H1 (cell line): Measurements from ENCODE around the gene P2RY11. TPM values are rescaled to one million over a fixed set of nuclear protein-coding genes. Genes with fewer than 3 reads are reported as not detected.

Experiments
- CTCF ChIA-PET: fragments of 300-600 bp; sonication (Branson Sonifier 250); formaldehyde crosslinking; loops from one replicate; lab custom pipeline; 2021; ENCODE audit not compliant: partially characterized antibody; lab: Charles Lee
- POLR2A ChIA-PET: fragments of 300-600 bp; sonication (Branson Sonifier 250); formaldehyde crosslinking; loops from one replicate; lab custom pipeline; 2021; ENCODE audit warnings: inconsistent platforms; ENCODE audit not compliant: partially characterized antibody; lab: Charles Lee
- DNase-seq, 2 experiments: peaks; one replicate each; pipeline versions ENCODE4 v3.0.0 to v3.0.0-alpha.2; 2010 to 2022; ENCODE audit warnings: low spot score in 2 of 2, low read depth in 1 of 2, mixed read lengths in 1 of 2
- FAIRE-seq: peaks from 2 replicates; lab custom pipeline; 2011; peaks lifted over from hg19 to GRCh38; lab: Jason Lieb, UNC
- H2AFZ ChIP-seq: 2 replicates; pipeline ENCODE4 v1.8.1; 2012; ENCODE audit warnings: low read length, inconsistent platforms
- H2AK5ac ChIP-seq: 2 replicates; pipeline ENCODE4 v1.6.1; 2013; ENCODE audit warnings: low read depth, low read length
- H2BK120ac ChIP-seq: replicated peaks from 2 replicates; pipeline ENCODE3; 2013; ENCODE audit warnings: low read depth, low read length, inconsistent platforms
- H2BK12ac ChIP-seq: 2 replicates; pipeline ENCODE4 v1.6.1; 2013; ENCODE audit warnings: low read depth, low read length
- H2BK15ac ChIP-seq: 2 replicates; pipeline ENCODE4 v1.6.1; 2013; ENCODE audit warnings: low read length
- H2BK20ac ChIP-seq: 2 replicates; pipeline ENCODE4 v1.6.1; 2013; ENCODE audit warnings: low read length
- H2BK5ac ChIP-seq: 2 replicates; pipeline ENCODE4 v1.6.1; 2013; ENCODE audit warnings: low read depth, low read length
- H3K14ac ChIP-seq: 2 replicates; pipeline ENCODE4 v1.6.1; 2013; ENCODE audit warnings: inconsistent platforms; ENCODE audit not compliant: insufficient read length
- H3K18ac ChIP-seq: 2 replicates; pipeline ENCODE4 v1.6.1; 2013; ENCODE audit warnings: low read length; ENCODE audit errors: extremely low read depth
- H3K23ac ChIP-seq: 2 replicates; pipeline ENCODE4 v1.6.1; 2013; ENCODE audit warnings: inconsistent platforms; ENCODE audit not compliant: insufficient read length
- H3K23me2 ChIP-seq: 2 replicates; pipeline ENCODE4 v1.6.1; 2013; ENCODE audit warnings: low read depth, low read length
- H3K27ac ChIP-seq: 2 replicates; pipeline ENCODE4 v1.6.1; 2011; ENCODE audit warnings: low read depth, low read length, inconsistent platforms
- H3K27me3 ChIP-seq, 4 experiments: replicated peaks in 1 of 4; 1 replicate in 1 of 4; 2 replicates in 3 of 4; pipeline versions ENCODE4 v1.6.1 to v1.8.1; 2011 to 2013; ENCODE audit warnings: low read length in 3 of 4, mild to moderate bottlenecking in 3 of 4, inconsistent platforms in 2 of 4, mixed read lengths in 2 of 4, moderate library complexity in 1 of 4; ENCODE audit not compliant: control insufficient read depth in 3 of 4, insufficient read depth in 3 of 4; ENCODE audit errors: extremely low read depth in 1 of 4
- H3K36me3 ChIP-seq, 4 experiments: 2 replicates each; pipeline versions ENCODE4 v1.6.1 to v1.8.1; 2011 to 2013; ENCODE audit warnings: mild to moderate bottlenecking in 4 of 4, low read length in 3 of 4, moderate library complexity in 2 of 4, control low read depth in 1 of 4, inconsistent platforms in 1 of 4; ENCODE audit not compliant: insufficient read depth in 4 of 4, control insufficient read depth in 2 of 4
- H3K4ac ChIP-seq: replicated peaks from 2 replicates; pipeline ENCODE3; 2013; ENCODE audit warnings: low read length, low read depth, mixed read lengths, inconsistent platforms; ENCODE audit not compliant: insufficient read length
- H3K4me1 ChIP-seq, 4 experiments: replicated peaks in 1 of 4; 1 replicate in 1 of 4; 2 replicates in 3 of 4; pipeline versions ENCODE4 v1.6.1 to v1.8.1; 2011 to 2013; ENCODE audit warnings: low read length in 3 of 4, inconsistent platforms in 2 of 4, mixed read lengths in 1 of 4; ENCODE audit not compliant: insufficient read depth in 4 of 4, control insufficient read depth in 3 of 4
- H3K4me2 ChIP-seq, 2 experiments: 2 replicates each; pipeline versions ENCODE4 v1.6.1 to v1.8.1; 2011 to 2013; ENCODE audit warnings: low read depth in 2 of 2, low read length in 2 of 2, control low read depth in 1 of 2, inconsistent platforms in 1 of 2, mild to moderate bottlenecking in 1 of 2; ENCODE audit not compliant: insufficient read depth in 1 of 2
- H3K4me3 ChIP-seq, 4 experiments: fragments of 200-600, 300-600 bp in 1 of 4; sonication (generic), shearing (Covaris generic), sonication (Bioruptor Twin) in 1 of 4; 2 replicates each; pipeline versions ENCODE4 v1.5.1 to v1.8.1; 2011 to 2016; ENCODE audit warnings: low read length in 4 of 4, low read depth in 3 of 4, control low read depth in 2 of 4, inconsistent platforms in 2 of 4, mild to moderate bottlenecking in 2 of 4, mixed read lengths in 1 of 4, moderate library complexity in 1 of 4; ENCODE audit not compliant: insufficient read depth in 2 of 4; ENCODE audit errors: extremely low read depth in 1 of 4
- H3K56ac ChIP-seq: replicated peaks from 2 replicates; pipeline ENCODE3; 2013; ENCODE audit warnings: low read depth, mild to moderate bottlenecking, mixed read lengths, low read length, inconsistent platforms; ENCODE audit not compliant: insufficient read length
- H3K79me1 ChIP-seq: 2 replicates; pipeline ENCODE4 v1.6.1; 2013; ENCODE audit warnings: low read depth, low read length, control low read depth
- H3K79me2 ChIP-seq, 2 experiments: 2 replicates each; pipeline versions ENCODE4 v1.6.1 to v1.8.1; 2012 to 2013; ENCODE audit warnings: low read length in 2 of 2, mild to moderate bottlenecking in 2 of 2, inconsistent platforms in 1 of 2; ENCODE audit not compliant: insufficient read depth in 2 of 2, control insufficient read depth in 1 of 2
- H3K9ac ChIP-seq, 4 experiments: replicated peaks in 1 of 4; 1 replicate in 1 of 4; 2 replicates in 3 of 4; pipeline versions ENCODE4 v1.6.1 to v1.8.1; 2011 to 2013; ENCODE audit warnings: low read depth in 3 of 4, low read length in 3 of 4, control low read depth in 2 of 4, mild to moderate bottlenecking in 2 of 4, moderate library complexity in 2 of 4, inconsistent platforms in 1 of 4; ENCODE audit errors: extremely low read depth in 1 of 4
- H3K9me3 ChIP-seq, 2 experiments: 2 replicates each; pipeline versions ENCODE4 v1.6.1 to v1.8.1; 2012 to 2013; ENCODE audit warnings: mild to moderate bottlenecking in 2 of 2, moderate library complexity in 2 of 2, control low read depth in 1 of 2, inconsistent platforms in 1 of 2, low read depth in 1 of 2, low read length in 1 of 2, mixed read lengths in 1 of 2; ENCODE audit not compliant: insufficient read depth in 2 of 2
- H4K20me1 ChIP-seq, 2 experiments: replicated peaks in 1 of 2; 2 replicates each; pipeline versions ENCODE3 to v1.8.1; 2011 to 2013; ENCODE audit warnings: inconsistent platforms in 2 of 2, low read length in 2 of 2, mild to moderate bottlenecking in 1 of 2; ENCODE audit not compliant: insufficient read depth in 2 of 2, control insufficient read depth in 1 of 2
- H4K5ac ChIP-seq: 2 replicates; pipeline ENCODE4 v1.6.1; 2013; ENCODE audit warnings: low read length, low read depth, mixed read lengths, inconsistent platforms; ENCODE audit not compliant: insufficient read length
- H4K8ac ChIP-seq: 2 replicates; pipeline ENCODE4 v1.8.0; 2013; ENCODE audit warnings: mild to moderate bottlenecking, moderate library complexity, low read length, inconsistent platforms; ENCODE audit not compliant: insufficient read depth; ENCODE audit errors: extremely low read depth
- H4K91ac ChIP-seq: replicated peaks from 2 replicates; pipeline ENCODE3; 2013; ENCODE audit warnings: low read length, mixed read lengths, inconsistent platforms; ENCODE audit not compliant: insufficient read length
- ASH2L ChIP-seq: fragments of 200-600, 300-600 bp; sonication (generic); IDR thresholded peaks from one replicate; pipeline ENCODE4 v1.7.1; 2017; ENCODE audit warnings: low read length
- CHD2 ChIP-seq: IDR thresholded peaks from 2 replicates; pipeline ENCODE4 v1.6.1; 2012; ENCODE audit warnings: low read length, improper control_type of control experiment
- CREB1 ChIP-seq: IDR thresholded peaks from 2 replicates; pipeline ENCODE4 v1.6.1; 2012; ENCODE audit warnings: inconsistent platforms
- EP300 ChIP-seq, 2 experiments: IDR thresholded peaks; 1 replicate in 1 of 2; 2 replicates in 1 of 2; pipeline ENCODE4 v1.6.1; 2011 to 2012; ENCODE audit warnings: low read depth in 2 of 2, low read length in 2 of 2, mild to moderate bottlenecking in 2 of 2, borderline replicate concordance in 1 of 2, inconsistent platforms in 1 of 2, moderate library complexity in 1 of 2
- KDM5A ChIP-seq: fragments of 200-600 bp; IDR thresholded peaks from 2 replicates; pipeline ENCODE4 v1.7.1; 2012; ENCODE audit warnings: mild to moderate bottlenecking, low read length, inconsistent platforms, mixed read lengths
- MAFK ChIP-seq: IDR thresholded peaks from 2 replicates; pipeline ENCODE4 v1.6.1; 2012; ENCODE audit warnings: low read depth, mild to moderate bottlenecking, improper control_type of control experiment, low read length
- RNF2 ChIP-seq: fragments of 200-900, 300-1000 bp; sonication (generic); IDR thresholded peaks from 2 replicates; pipeline ENCODE4 v1.7.1; 2016; ENCODE audit warnings: borderline replicate concordance, low read depth, mild to moderate bottlenecking, antibody characterized with exemption, low read length; ENCODE audit not compliant: poor library complexity, severe bottlenecking; ENCODE audit errors: missing control alignments
- TAF1 ChIP-seq: IDR thresholded peaks from 2 replicates; pipeline ENCODE4 v1.6.1; 2011; ENCODE audit warnings: mild to moderate bottlenecking, low read depth, low read length
- TBP ChIP-seq: IDR thresholded peaks from 2 replicates; pipeline ENCODE4 v1.6.1; 2011; ENCODE audit warnings: low read depth, low read length, improper control_type of control experiment
- TCF12 ChIP-seq: IDR thresholded peaks from 2 replicates; pipeline ENCODE4 v1.6.1; 2011; ENCODE audit warnings: low read depth, mild to moderate bottlenecking, low read length
- TEAD4 ChIP-seq: IDR thresholded peaks from 2 replicates; pipeline ENCODE4 v1.6.1; 2012; ENCODE audit warnings: low read depth, low read length, inconsistent platforms, mixed read lengths
- WGBS, 2 experiments: shearing (Covaris generic) in 1 of 2; methylation state at CpG; one replicate each; pipeline versions ENCODE4 v1.1.6 to v1.1.7; 2013 to 2015; ENCODE audit warnings: low lambda C conversion rate in 2 of 2, mixed read lengths in 2 of 2, inconsistent platforms in 1 of 2, low coverage in 1 of 2, missing lambda C conversion rate in 1 of 2; ENCODE audit not compliant: insufficient replicate concordance in 2 of 2, insufficient coverage in 1 of 2, insufficient read length in 1 of 2; ENCODE audit errors: extremely low coverage in 1 of 2, missing lambda C conversion rate in 1 of 2; 5-methylcytosine and 5-hydroxymethylcytosine counted together
- polyA plus RNA-seq, 7 experiments: library from polyadenylated mRNA; depleted of rRNA in 3 of 7; stranded (reverse) in 5 of 7; unstranded in 2 of 7; fragments of >200 nt in 5 of 7; fragments of 200-250 nt in 2 of 7; gene quantifications; 1 replicate in 5 of 7; 2 replicates in 1 of 7; 4 replicates in 1 of 7; pipeline versions ENCODE4 v1.2.1 to v1.2.3, GENCODE V29; 2011 to 2013; ENCODE audit warnings: missing spikeins in 2 of 7, mixed read lengths in 2 of 7
- total RNA-seq: library from RNA; stranded (reverse); fragmentation: NEBNext Ultra II Directional; extraction: Animal tissue kit (Norgen Biotek cat#: 25700); gene quantifications from 2 replicates; pipeline ENCODE4 v1.2.1, GENCODE V29; 2021

The P2RY11 gene
- total and polyA plus RNA-seq, 2 of the 8 experiments (the other 6 are each of a cell fraction or from before 2014, with no cell fraction given), result 9.2 to 18.0 TPM

DNA sequence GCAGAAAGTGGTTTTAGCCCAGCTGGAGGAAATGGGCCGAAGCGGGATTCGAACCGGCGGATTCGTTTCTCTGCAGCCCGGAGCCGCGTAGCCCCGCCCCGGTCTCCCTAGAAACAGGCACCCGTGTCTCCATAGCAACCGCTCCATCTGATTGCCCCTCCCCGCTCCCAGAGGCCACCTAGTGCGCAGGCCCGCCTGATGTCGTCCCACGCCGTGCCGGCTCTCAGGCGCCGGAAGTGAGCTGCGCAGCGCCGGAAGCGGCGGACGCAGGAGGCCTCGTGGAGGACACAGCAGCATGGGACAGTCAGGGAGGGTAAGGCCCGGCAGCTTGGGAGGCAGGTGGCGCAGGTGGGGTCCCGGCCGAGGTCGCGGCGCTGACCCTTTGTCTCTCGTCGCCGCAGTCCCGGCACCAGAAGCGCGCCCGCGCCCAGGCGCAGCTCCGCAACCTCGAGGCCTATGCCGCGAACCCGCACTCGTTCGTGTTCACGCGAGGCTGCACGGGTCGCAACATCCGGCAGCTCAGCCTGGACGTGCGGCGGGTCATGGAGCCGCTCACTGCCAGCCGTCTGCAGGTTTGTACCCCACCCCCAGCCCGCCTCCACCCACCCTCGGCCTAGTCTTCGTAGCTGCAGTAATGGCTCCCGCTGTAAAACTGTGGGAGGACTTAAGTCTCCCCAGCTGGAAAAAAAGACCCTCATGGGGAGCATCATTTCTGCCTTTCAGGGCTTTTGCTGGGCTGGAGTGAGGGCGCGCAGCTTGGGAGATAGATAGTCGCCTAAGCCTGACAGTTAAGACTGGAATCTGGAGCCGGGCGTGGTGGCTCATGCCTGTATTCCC lies 5.2 kb upstream of the P2RY11 start, which contains the start of gene PPAN:
Gene PPAN (plus strand): TSS at position 263 of the 837 bp plus-strand sequence. CDS start 33 bp downstream, at position 296.
- 0 out of 2 replicates have a peak within 1 kb of the TSS, but pooled peaks have one; percentile 75 for H2BK12ac ChIP-seq
- no peaks in the 10 kb centered on the region for H3K9me3 ChIP-seq
- H3K56ac ChIP-seq, result peak within 1 kb of the TSS; percentile 90
- H3K4me3 ChIP-seq, result peak within 1 kb of the TSS; percentile 78 to 95 (median 93)
- no peak within 1 kb of the TSS for H3K14ac ChIP-seq
- H3K4me1 ChIP-seq, result peaks cover 0 to 4% (median 3%) of the 10 kb centered on the region in 4 experiments; a peak in 5 of 7 replicates
- peak within 1 kb of the TSS; percentile 99 for H3K4ac ChIP-seq
- ChIA-PET POLR2A (interaction anchor here (0.5 to 16.9 kb wide), 9 partner anchors 13 to 370 kb away, joined by 3 to 412 read pairs (median 4); partner anchors contain the start of genes EIF3G and P2RY11), CTCF (interaction anchor here (0.8 to 2.5 kb wide), 6 partner anchors 10 to 176 kb away, joined by 3 to 6 read pairs (median 4); partner anchors contain the start of gene EIF3G)
- H2AFZ ChIP-seq, result peak within 1 kb of the TSS; percentile 20; the same call in 1 of the 2 replicates
- peaks cover 6 to 25% of the 10 kb centered on the region in 2 experiments; a peak in 3 of 4 replicates for H3K79me2 ChIP-seq
- H3K4me2 ChIP-seq, result peak within 1 kb of the TSS; percentile 89 to 92
- peak within 1 kb of the TSS; percentile 79 to 97 (median 94) for H3K9ac ChIP-seq
- DNase-seq (peak; percentile 90 to 97), FAIRE-seq (peak; percentile 48)
- H4K8ac ChIP-seq, result peak within 1 kb of the TSS; percentile 99
- no peak within 1 kb of the TSS for H3K23ac ChIP-seq
- H4K20me1 ChIP-seq, result peaks cover 0 to 16% of the 10 kb centered on the region in 2 experiments
- H3K27ac ChIP-seq, result peak within 1 kb of the TSS; percentile 92
- H3K79me1 ChIP-seq, result peaks cover 8% of the 10 kb centered on the region; the same call in 1 of the 2 replicates
- H2BK15ac ChIP-seq, result peak within 1 kb of the TSS; percentile 61; the same call in 1 of the 2 replicates
- H3K27me3 ChIP-seq, result no peaks in the 10 kb centered on the region
- 0 out of 2 replicates have a peak, but pooled peaks cover 4% of the 10 kb centered on the region for H3K23me2 ChIP-seq
- peak within 1 kb of the TSS; percentile 79 for H4K5ac ChIP-seq
- WGBS, 2 experiments, result 2% methylated on average over 49 of the region's 71 CpGs; no CpG with 5 or more reads in 1 of the 2 experiments
- peak within 1 kb of the TSS; percentile 96 for H3K18ac ChIP-seq
- peaks cover 26 to 40% (median 35%) of the 10 kb centered on the region in 4 experiments for H3K36me3 ChIP-seq
- peak within 1 kb of the TSS; percentile 90 for H2BK120ac ChIP-seq
- H2BK5ac ChIP-seq, result peak within 1 kb of the TSS; percentile 98
- 0 out of 2 replicates have a peak within 1 kb of the TSS, but pooled peaks have one; percentile 16 for H2AK5ac ChIP-seq
- no peak within 1 kb of the TSS for H2BK20ac ChIP-seq
- H4K91ac ChIP-seq, result peak within 1 kb of the TSS; percentile 98
- no peak for TF ChIP-seq EP300 (IDR thresholded peaks at IDR 0.05; ENCODE audit: borderline replicate concordance in 1 of 2, low read depth in 2 of 2, low read length in 2 of 2)
- peak; percentile 86 for TF ChIP-seq ASH2L
- no peak for TF ChIP-seq TEAD4
- peak; percentile 74; the same call in 1 of the 2 replicates for TF ChIP-seq TBP
- TF ChIP-seq RNF2, result no peak
- TF ChIP-seq KDM5A, result peak; percentile 84
- no peak for TF ChIP-seq TCF12
- no peak for TF ChIP-seq MAFK
- TF ChIP-seq TAF1, result peak; percentile 89
- peak; percentile 47; the same call in 1 of the 2 replicates for TF ChIP-seq CHD2
- TF ChIP-seq CREB1, result peak; percentile 98
